ENCODE results near the gene SH3GL3.

The SH3GL3 gene

GRCh38 chr15:83483612-83484011 is 36.5 kb downstream of the SH3GL3 start:
- Histone ChIP-seq H3K9ac (ENCODE audit: low read length) (no peak overlapping the region), H3K79me2 (ENCODE audit: insufficient read depth, low read length) (no peaks in the 10 kb centered on the region), H3K4me2 (ENCODE audit: low read depth, low read length, poor library complexity, severe bottlenecking) (no peak overlapping the region), H4K20me1 (ENCODE audit: low read depth, low read length) (no peaks in the 10 kb centered on the region), H3K9me2 (replicated peaks; ENCODE audit: insufficient read depth, low read length) (no peaks in the 10 kb centered on the region), H3K27ac (ENCODE audit: low read depth, low read length) (no peak overlapping the region), H3F3A (ENCODE audit: insufficient read depth) (no peaks in the 10 kb centered on the region), H2AFZ (ENCODE audit: low read depth, low read length, severe bottlenecking) (no peak overlapping the region), H3K27me3 (ENCODE audit: low read length) (no peaks in the 10 kb centered on the region), H3K9me3 (ENCODE audit: insufficient read depth, low read length) (no peaks in the 10 kb centered on the region), H3K4me3 (ENCODE audit: insufficient read depth, low read length, poor library complexity, severe bottlenecking) (no peak overlapping the region), H3K36me3 (ENCODE audit: low read length) (no peaks in the 10 kb centered on the region)
- TF ChIP-seq CTCF (IDR thresholded peaks at IDR 0.05; ENCODE audit: insufficient read depth, low read length, poor library complexity, severe bottlenecking), result no peak
- no peak for TF ChIP-seq EZH2phosphoT487 (conservative IDR thresholded peaks at IDR 0.05; ENCODE audit: low read length)

GRCh38 chr15:83484636-83485035 is 37.5 kb downstream of the SH3GL3 start:
- Histone ChIP-seq H4K20me1 (ENCODE audit: low read depth, low read length) (no peaks in the 10 kb centered on the region), H3K4me3 (ENCODE audit: insufficient read depth, low read length, poor library complexity, severe bottlenecking) (no peak overlapping the region), H2AFZ (ENCODE audit: low read depth, low read length, severe bottlenecking) (no peak overlapping the region)

GRCh38 chr15:83486363-83486762 is 39.2 kb downstream of the SH3GL3 start:
- H3K36me3 ChIP-seq (ENCODE audit: low read length), result no peaks in the 10 kb centered on the region
- H3K9me3 ChIP-seq (ENCODE audit: insufficient read depth, low read length), result no peaks in the 10 kb centered on the region
- no peak overlapping the region for H3K4me3 ChIP-seq (ENCODE audit: insufficient read depth, low read length, poor library complexity, severe bottlenecking)
- no peaks in the 10 kb centered on the region for H3F3A ChIP-seq (ENCODE audit: insufficient read depth)
- no peaks in the 10 kb centered on the region for H3K27me3 ChIP-seq (ENCODE audit: low read length)
- no peaks in the 10 kb centered on the region for H3K9me2 ChIP-seq (replicated peaks; ENCODE audit: insufficient read depth, low read length)
- H3K27ac ChIP-seq (ENCODE audit: low read depth, low read length), result no peak overlapping the region
- no peaks in the 10 kb centered on the region for H3K79me2 ChIP-seq (ENCODE audit: insufficient read depth, low read length)
- no peaks in the 10 kb centered on the region for H4K20me1 ChIP-seq (ENCODE audit: low read depth, low read length)
- TF ChIP-seq CTCF (IDR thresholded peaks at IDR 0.05; ENCODE audit: insufficient read depth, low read length, poor library complexity, severe bottlenecking) (no peak), EZH2phosphoT487 (conservative IDR thresholded peaks at IDR 0.05; ENCODE audit: low read length) (no peak)
- H2AFZ ChIP-seq (ENCODE audit: low read depth, low read length, severe bottlenecking), result no peak overlapping the region
- H3K4me2 ChIP-seq (ENCODE audit: low read depth, low read length, poor library complexity, severe bottlenecking), result no peak overlapping the region
- no peak overlapping the region for H3K9ac ChIP-seq (ENCODE audit: low read length)

More at GRCh38 chr15:83484636-83485035, 37.5 kb downstream of the SH3GL3 start:
- Histone ChIP-seq H3K9me3 (ENCODE audit: insufficient read depth, low read length) (no peaks in the 10 kb centered on the region), H3K4me2 (ENCODE audit: low read depth, low read length, poor library complexity, severe bottlenecking) (no peak overlapping the region), H3K9me2 (replicated peaks; ENCODE audit: insufficient read depth, low read length) (no peaks in the 10 kb centered on the region), H3K27me3 (ENCODE audit: low read length) (no peaks in the 10 kb centered on the region), H3K36me3 (ENCODE audit: low read length) (no peaks in the 10 kb centered on the region), H3K79me2 (ENCODE audit: insufficient read depth, low read length) (no peaks in the 10 kb centered on the region), H3K9ac (ENCODE audit: low read length) (no peak overlapping the region), H3F3A (ENCODE audit: insufficient read depth) (no peaks in the 10 kb centered on the region), H3K27ac (ENCODE audit: low read depth, low read length) (no peak overlapping the region)
- TF ChIP-seq CTCF (IDR thresholded peaks at IDR 0.05; ENCODE audit: insufficient read depth, low read length, poor library complexity, severe bottlenecking) (no peak), EZH2phosphoT487 (conservative IDR thresholded peaks at IDR 0.05; ENCODE audit: low read length) (no peak)

All from SU-DHL-6 (cell line).